Measurements from ENCODE around the gene VSTM4. TPM values are rescaled to one million over a fixed set of nuclear protein-coding genes. Genes with fewer than 3 reads are reported as not detected.

The VSTM4 gene
- total RNA-seq, 2 donors from 2014 or later, result 6.9 to 36.0 TPM

GRCh38 chr10:49036638-49037037 lies 78.7 kb downstream of the VSTM4 start:
- Histone ChIP-seq H3K27me3 (replicated peaks; ENCODE audit: insufficient read depth) (no peaks in the 10 kb centered on the region), H3K4me3 (no peak overlapping the region), H3K27ac (no peak overlapping the region), H3K9me3 (no peaks in the 10 kb centered on the region), H3K4me1 (replicated peaks) (no peaks in the 10 kb centered on the region), H3K36me3 (no peaks in the 10 kb centered on the region)
- intact Hi-C loops (cut with DNase I), result no loop called here
- no peak for DNase-seq (ENCODE audit: low spot score)
- no peak for TF ChIP-seq POLR2AphosphoS5 (IDR thresholded peaks at IDR 0.05)
- TF ChIP-seq POLR2A (IDR thresholded peaks at IDR 0.05), result no peak
- no peak for TF ChIP-seq CTCF (IDR thresholded peaks at IDR 0.05)
- 94% methylated on average over 3 of the region's 3 CpGs for WGBS

- TF ChIP-seq POLR2A (IDR thresholded peaks at IDR 0.05), result no peak
- no peak for TF ChIP-seq POLR2AphosphoS5 (IDR thresholded peaks at IDR 0.05)
- TF ChIP-seq CTCF (IDR thresholded peaks at IDR 0.05), result no peak
- Histone ChIP-seq H3K9me3 (no peaks in the 10 kb centered on the region), H3K36me3 (no peaks in the 10 kb centered on the region), H3K27ac (no peak overlapping the region), H3K4me1 (replicated peaks) (no peaks in the 10 kb centered on the region), H3K4me3 (no peak overlapping the region), H3K27me3 (replicated peaks; ENCODE audit: insufficient read depth) (no peaks in the 10 kb centered on the region)
- DNase-seq (ENCODE audit: low spot score), result no peak
- intact Hi-C loops (cut with DNase I), result no loop called here
- WGBS, result 94% methylated on average over 8 of the region's 8 CpGs
Measured at GRCh38 chr10:49035920-49036319, 79.4 kb downstream of the VSTM4 start.

GRCh38 chr10:49034925-49035324 lies 80.4 kb downstream of the VSTM4 start:
- no peak overlapping the region for H3K27ac ChIP-seq
- 86% methylated on average over 6 of the region's 6 CpGs for WGBS
- H3K36me3 ChIP-seq, result no peaks in the 10 kb centered on the region
- intact Hi-C loops (cut with DNase I), result no loop called here
- no peak for DNase-seq (ENCODE audit: low spot score)
- no peak for TF ChIP-seq CTCF (IDR thresholded peaks at IDR 0.05)
- no peak for TF ChIP-seq POLR2AphosphoS5 (IDR thresholded peaks at IDR 0.05)
- TF ChIP-seq POLR2A (IDR thresholded peaks at IDR 0.05), result no peak
- no peaks in the 10 kb centered on the region for H3K27me3 ChIP-seq (replicated peaks; ENCODE audit: insufficient read depth)
- H3K4me3 ChIP-seq, result no peak overlapping the region
- no peaks in the 10 kb centered on the region for H3K9me3 ChIP-seq
- no peaks in the 10 kb centered on the region for H3K4me1 ChIP-seq (replicated peaks)

GRCh38 chr10:49033939-49034338 lies 81.4 kb downstream of the VSTM4 start:
- Histone ChIP-seq H3K36me3 (no peaks in the 10 kb centered on the region), H3K27me3 (replicated peaks; ENCODE audit: insufficient read depth) (no peaks in the 10 kb centered on the region), H3K4me1 (replicated peaks) (no peaks in the 10 kb centered on the region), H3K27ac (no peak overlapping the region), H3K4me3 (no peak overlapping the region), H3K9me3 (no peaks in the 10 kb centered on the region)
- no peak for TF ChIP-seq CTCF (IDR thresholded peaks at IDR 0.05)
- no peak for TF ChIP-seq POLR2A (IDR thresholded peaks at IDR 0.05)
- no peak for TF ChIP-seq POLR2AphosphoS5 (IDR thresholded peaks at IDR 0.05)
- 98% methylated on average over 1 of the region's 1 CpG for WGBS
- no peak for DNase-seq (ENCODE audit: low spot score)
- intact Hi-C loops (cut with DNase I), result no loop called here

GRCh38 chr10:49029666-49030065 lies 85.7 kb downstream of the VSTM4 start:
- Histone ChIP-seq H3K4me1 (replicated peaks) (no peaks in the 10 kb centered on the region), H3K36me3 (no peaks in the 10 kb centered on the region), H3K27ac (no peak overlapping the region), H3K9me3 (no peaks in the 10 kb centered on the region), H3K4me3 (no peak overlapping the region), H3K27me3 (replicated peaks; ENCODE audit: insufficient read depth) (no peaks in the 10 kb centered on the region)
- DNase-seq (ENCODE audit: low spot score), result no peak
- TF ChIP-seq POLR2AphosphoS5 (IDR thresholded peaks at IDR 0.05) (no peak), POLR2A (IDR thresholded peaks at IDR 0.05) (no peak), CTCF (IDR thresholded peaks at IDR 0.05) (no peak)
- intact Hi-C loops (cut with DNase I), result no loop called here
- 100% methylated on average over 1 of the region's 1 CpG for WGBS
